ENCODE measurements around the gene EPC1.

- TF ChIP-seq, protein P1, sequence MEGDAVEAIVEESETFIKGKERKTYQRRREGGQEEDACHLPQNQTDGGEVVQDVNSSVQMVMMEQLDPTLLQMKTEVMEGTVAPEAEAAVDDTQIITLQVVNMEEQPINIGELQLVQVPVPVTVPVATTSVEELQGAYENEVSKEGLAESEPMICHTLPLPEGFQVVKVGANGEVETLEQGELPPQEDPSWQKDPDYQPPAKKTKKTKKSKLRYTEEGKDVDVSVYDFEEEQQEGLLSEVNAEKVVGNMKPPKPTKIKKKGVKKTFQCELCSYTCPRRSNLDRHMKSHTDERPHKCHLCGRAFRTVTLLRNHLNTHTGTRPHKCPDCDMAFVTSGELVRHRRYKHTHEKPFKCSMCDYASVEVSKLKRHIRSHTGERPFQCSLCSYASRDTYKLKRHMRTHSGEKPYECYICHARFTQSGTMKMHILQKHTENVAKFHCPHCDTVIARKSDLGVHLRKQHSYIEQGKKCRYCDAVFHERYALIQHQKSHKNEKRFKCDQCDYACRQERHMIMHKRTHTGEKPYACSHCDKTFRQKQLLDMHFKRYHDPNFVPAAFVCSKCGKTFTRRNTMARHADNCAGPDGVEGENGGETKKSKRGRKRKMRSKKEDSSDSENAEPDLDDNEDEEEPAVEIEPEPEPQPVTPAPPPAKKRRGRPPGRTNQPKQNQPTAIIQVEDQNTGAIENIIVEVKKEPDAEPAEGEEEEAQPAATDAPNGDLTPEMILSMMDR (IDR thresholded peaks at IDR 0.05), result no peak
- TF ChIP-seq POLR2A (IDR thresholded peaks at IDR 0.05) (no peak), POLR2AphosphoS5 (IDR thresholded peaks at IDR 0.05) (no peak), EP300 (IDR thresholded peaks at IDR 0.05; ENCODE audit: low read depth) (no peak)
These were observed 28.5 kb downstream of the EPC1 start for GRCh38 chr10:32318476-32318896.
